ENCODE results near the gene CDC6.

CDC6 gene

GRCh38 chr17:40342504-40343218 lies 55.0 kb downstream of the CDC6 start:
- TF ChIP-seq GATA3 (IDR thresholded peaks at IDR 0.05; ENCODE audit: low read depth, low read length) (no peak), GATA2 (IDR thresholded peaks at IDR 0.05; ENCODE audit: low read depth, low read length) (no peak)

GRCh38 chr17:40343219-40344119 lies 55.8 kb downstream of the CDC6 start:
- no peak for TF ChIP-seq GATA3 (IDR thresholded peaks at IDR 0.05; ENCODE audit: low read depth, low read length)
- TF ChIP-seq GATA2 (IDR thresholded peaks at IDR 0.05; ENCODE audit: low read depth, low read length), result no peak

GRCh38 chr17:40344421-40345160 lies 56.9 kb downstream of the CDC6 start:
- no peak for TF ChIP-seq GATA2 (IDR thresholded peaks at IDR 0.05; ENCODE audit: low read depth, low read length)
- TF ChIP-seq GATA3 (IDR thresholded peaks at IDR 0.05; ENCODE audit: low read depth, low read length), result no peak

- TF ChIP-seq GATA2 (IDR thresholded peaks at IDR 0.05; ENCODE audit: low read depth, low read length), result peak; percentile 22; the same call in 1 of the 2 replicates
- TF ChIP-seq GATA3 (IDR thresholded peaks at IDR 0.05; ENCODE audit: low read depth, low read length), result no peak
Observed at GRCh38 chr17:40345161-40345993, 57.7 kb downstream of the CDC6 start.

- no peak for TF ChIP-seq GATA3 (IDR thresholded peaks at IDR 0.05; ENCODE audit: low read depth, low read length)
- TF ChIP-seq GATA2 (IDR thresholded peaks at IDR 0.05; ENCODE audit: low read depth, low read length), result no peak
Observed at GRCh38 chr17:40345994-40346764, 58.5 kb downstream of the CDC6 start.

- TF ChIP-seq GATA3 (IDR thresholded peaks at IDR 0.05; ENCODE audit: low read depth, low read length), result no peak
- no peak for TF ChIP-seq GATA2 (IDR thresholded peaks at IDR 0.05; ENCODE audit: low read depth, low read length)
Observed at GRCh38 chr17:40346765-40347158, 59.1 kb downstream of the CDC6 start.

GRCh38 chr17:40347319-40348135 lies 59.8 kb downstream of the CDC6 start:
- no peak for TF ChIP-seq GATA3 (IDR thresholded peaks at IDR 0.05; ENCODE audit: low read depth, low read length)
- TF ChIP-seq GATA2 (IDR thresholded peaks at IDR 0.05; ENCODE audit: low read depth, low read length), result peak; percentile 60

- no peak for TF ChIP-seq GATA3 (IDR thresholded peaks at IDR 0.05; ENCODE audit: low read depth, low read length)
- TF ChIP-seq GATA2 (IDR thresholded peaks at IDR 0.05; ENCODE audit: low read depth, low read length), result no peak
Observed at GRCh38 chr17:40348136-40348504, 60.4 kb downstream of the CDC6 start.

GRCh38 chr17:40348562-40349476 lies 61.1 kb downstream of the CDC6 start:
- TF ChIP-seq GATA3 (IDR thresholded peaks at IDR 0.05; ENCODE audit: low read depth, low read length), result no peak
- no peak for TF ChIP-seq GATA2 (IDR thresholded peaks at IDR 0.05; ENCODE audit: low read depth, low read length)

GRCh38 chr17:40349477-40349894 lies 61.8 kb downstream of the CDC6 start:
- TF ChIP-seq GATA3 (IDR thresholded peaks at IDR 0.05; ENCODE audit: low read depth, low read length), result no peak
- no peak for TF ChIP-seq GATA2 (IDR thresholded peaks at IDR 0.05; ENCODE audit: low read depth, low read length)

All from SH-SY5Y (cell line).